Mononuclear cell (primary cell): Measurements from ENCODE around the gene AGAP1. TPM values are rescaled to one million over a fixed set of nuclear protein-coding genes. Genes with fewer than 3 reads are reported as not detected.

Source experiments
- H3K27me3 ChIP-seq: 2 replicates; pipeline ENCODE4 v1.6.0; 2011; ENCODE audit warnings: low read length, control low read depth; ENCODE audit not compliant: insufficient read depth
- H3K4me1 ChIP-seq: 2 replicates; pipeline ENCODE4 v1.5.1; 2011; ENCODE audit warnings: mild to moderate bottlenecking, low read length, control low read depth; ENCODE audit not compliant: insufficient read depth
- H3K4me3 ChIP-seq: 2 replicates; pipeline ENCODE4 v1.5.1; 2011; ENCODE audit warnings: mild to moderate bottlenecking, low read length, moderate library complexity
- H3K9me3 ChIP-seq: 2 replicates; pipeline ENCODE4 v1.5.1; 2011; ENCODE audit warnings: low read depth, mild to moderate bottlenecking, control low read depth, low read length
- total RNA-seq: library from RNA; depleted of rRNA; stranded (reverse); fragments of >200 nt; gene quantifications from one replicate; pipeline ENCODE4 v1.2.3, GENCODE V29; 2012

The AGAP1 gene
- total RNA-seq, 1 donor: 2.7 TPM

DNA sequence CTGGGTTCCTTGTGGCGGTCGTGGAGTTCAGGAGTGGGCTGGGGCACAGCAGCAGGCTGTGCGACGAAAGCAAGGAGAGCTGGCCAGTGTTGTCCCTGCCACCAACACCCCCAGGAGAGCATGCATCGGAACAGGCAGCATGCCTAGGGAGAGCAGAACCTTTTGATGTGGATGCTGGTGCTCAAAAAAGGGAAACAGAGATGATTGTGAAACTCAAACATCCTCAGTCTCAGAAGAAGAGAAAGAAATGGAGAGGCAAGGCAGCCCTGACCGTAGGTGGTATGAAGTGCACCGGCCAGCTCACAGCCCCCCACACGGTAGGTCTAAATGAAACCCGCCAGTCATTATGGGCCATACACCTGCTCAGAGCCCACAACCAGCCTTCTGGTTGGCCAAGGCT, 420.9 kb downstream of the AGAP1 start:
- Histone ChIP-seq H3K4me3 (no peak overlapping the region), H3K9me3 (no peaks in the 10 kb centered on the region), H3K27me3 (no peaks in the 10 kb centered on the region), H3K4me1 (no peaks in the 10 kb centered on the region)

DNA sequence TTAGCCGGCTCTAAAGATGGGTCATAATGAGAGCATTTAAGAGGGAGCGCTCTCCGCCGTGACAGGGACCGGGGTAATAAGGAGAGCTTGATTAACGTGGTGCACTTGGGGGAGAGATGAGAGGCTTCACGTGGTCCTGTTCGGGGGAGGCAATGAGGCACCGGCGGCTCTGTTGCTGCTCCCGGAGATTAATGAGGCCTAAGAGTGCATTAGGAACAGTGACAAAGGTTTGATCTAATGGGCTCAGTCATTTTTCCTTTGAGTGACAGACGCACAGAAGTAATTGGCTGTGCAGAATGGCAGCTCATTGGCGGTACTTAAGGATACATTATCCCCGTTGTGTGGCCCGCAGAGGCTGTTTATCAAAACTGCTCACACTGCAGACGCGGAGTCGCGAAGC, 423.7 kb downstream of the AGAP1 start:
- Histone ChIP-seq H3K27me3 (no peaks in the 10 kb centered on the region), H3K4me3 (no peak overlapping the region), H3K9me3 (no peaks in the 10 kb centered on the region), H3K4me1 (no peaks in the 10 kb centered on the region)

DNA sequence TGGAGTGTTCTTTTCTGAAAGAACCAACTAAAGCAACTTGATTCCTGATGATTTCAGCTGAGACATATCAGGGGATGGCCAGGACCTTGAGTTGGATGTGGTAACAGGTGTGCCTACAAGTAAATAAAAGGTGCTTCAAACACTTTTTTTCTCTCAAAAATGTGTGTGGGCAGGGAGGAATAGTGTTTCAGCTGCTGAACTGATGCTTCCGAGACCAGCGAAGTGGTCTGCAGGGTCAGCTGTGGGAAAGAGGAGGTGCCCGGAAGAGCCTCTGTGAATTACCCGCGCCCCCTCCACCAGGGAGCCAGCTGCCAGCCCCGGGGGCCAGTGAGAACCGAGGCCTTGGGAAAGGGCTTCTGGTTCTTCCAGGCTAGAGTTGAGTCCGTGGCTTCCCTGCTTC, 425.0 kb downstream of the AGAP1 start:
- no peaks in the 10 kb centered on the region for H3K9me3 ChIP-seq
- H3K4me1 ChIP-seq: no peaks in the 10 kb centered on the region
- H3K4me3 ChIP-seq: no peak overlapping the region
- no peaks in the 10 kb centered on the region for H3K27me3 ChIP-seq

DNA sequence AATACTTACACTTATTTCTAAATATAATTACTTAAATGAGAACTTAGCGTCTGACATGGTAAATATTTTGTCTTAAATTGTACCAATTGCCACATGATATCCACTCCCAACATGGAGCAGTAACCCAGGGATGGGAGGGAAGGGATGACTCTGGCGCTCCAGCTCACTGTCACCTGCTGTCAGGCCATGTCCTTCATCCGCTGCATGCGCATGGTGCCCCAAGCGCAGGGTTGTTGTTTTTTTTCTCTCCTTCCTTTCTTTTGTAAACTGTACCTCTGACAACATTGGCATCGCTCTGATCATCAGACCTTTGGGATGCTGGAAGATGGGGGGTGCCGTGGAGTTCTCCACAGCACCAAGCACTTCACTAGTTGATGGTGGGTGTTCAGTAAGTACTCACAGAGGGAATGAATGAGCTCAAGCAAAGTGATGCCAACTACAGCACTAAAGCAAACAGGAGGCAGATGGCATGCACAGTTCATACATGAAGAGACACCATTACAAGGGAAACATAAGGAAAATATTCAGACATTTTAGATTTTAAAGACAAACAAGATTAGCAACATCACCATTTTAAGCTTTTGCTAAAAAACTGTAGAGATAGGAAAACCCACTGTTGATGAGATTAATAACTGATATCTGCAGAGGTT, 426.5 kb downstream of the AGAP1 start:
- no peaks in the 10 kb centered on the region for H3K9me3 ChIP-seq
- H3K4me3 ChIP-seq: no peak overlapping the region
- H3K4me1 ChIP-seq: no peaks in the 10 kb centered on the region
- no peaks in the 10 kb centered on the region for H3K27me3 ChIP-seq

DNA sequence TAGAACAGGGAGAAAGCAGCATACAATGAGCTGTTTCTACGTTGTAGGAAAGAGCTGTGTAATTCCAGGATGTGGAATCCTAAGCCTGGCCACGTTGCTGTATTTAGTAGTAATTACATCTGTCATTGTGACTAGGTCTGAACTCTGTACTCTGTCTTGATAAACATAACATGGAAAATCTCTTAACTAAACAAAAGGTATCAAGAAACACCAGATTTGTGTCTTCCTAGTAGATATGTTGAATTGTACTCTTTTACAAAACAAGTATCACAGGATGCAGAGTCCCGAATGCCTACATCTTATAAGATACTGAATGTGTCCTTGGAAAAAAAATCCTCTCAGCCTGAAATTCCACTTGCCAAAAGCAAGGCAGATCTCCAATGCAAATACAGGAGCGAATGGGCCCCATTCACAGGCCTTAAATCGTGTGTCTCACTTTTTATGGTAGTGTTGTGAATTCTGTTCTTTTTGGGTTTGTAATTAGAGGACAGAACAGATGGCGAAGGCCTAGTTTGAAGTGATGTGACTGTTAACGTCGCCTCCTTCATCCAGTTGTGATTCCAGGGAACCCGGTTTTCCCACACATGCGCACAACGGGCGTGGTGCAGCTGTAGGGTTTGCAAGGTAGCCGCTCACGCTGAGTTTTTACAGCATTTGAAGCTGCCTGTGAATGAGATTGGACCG, 427.8 kb downstream of the AGAP1 start:
- Histone ChIP-seq H3K4me1 (no peaks in the 10 kb centered on the region), H3K27me3 (no peaks in the 10 kb centered on the region), H3K4me3 (no peak overlapping the region), H3K9me3 (no peaks in the 10 kb centered on the region)

DNA sequence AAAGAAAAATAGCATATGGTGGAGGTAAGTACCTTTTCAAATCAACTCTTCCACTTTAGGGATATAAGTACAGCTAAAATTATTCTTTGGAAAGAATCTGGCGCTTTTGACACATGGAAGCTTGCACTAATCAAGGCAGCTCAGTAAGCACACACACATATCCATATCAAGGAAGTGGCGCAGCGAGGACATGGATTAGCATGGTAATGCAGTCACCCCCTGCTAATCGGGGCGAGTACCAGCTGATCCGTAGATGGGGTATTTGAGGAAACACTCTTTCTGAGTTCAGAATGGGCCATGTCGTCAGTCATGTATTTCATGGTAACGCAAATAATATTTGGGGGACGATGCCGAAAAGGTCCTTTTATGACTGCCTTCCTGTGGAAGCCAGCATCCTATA, 429.0 kb downstream of the AGAP1 start:
- H3K27me3 ChIP-seq: no peaks in the 10 kb centered on the region
- no peaks in the 10 kb centered on the region for H3K4me1 ChIP-seq
- H3K4me3 ChIP-seq: no peak overlapping the region
- H3K9me3 ChIP-seq: no peaks in the 10 kb centered on the region

DNA sequence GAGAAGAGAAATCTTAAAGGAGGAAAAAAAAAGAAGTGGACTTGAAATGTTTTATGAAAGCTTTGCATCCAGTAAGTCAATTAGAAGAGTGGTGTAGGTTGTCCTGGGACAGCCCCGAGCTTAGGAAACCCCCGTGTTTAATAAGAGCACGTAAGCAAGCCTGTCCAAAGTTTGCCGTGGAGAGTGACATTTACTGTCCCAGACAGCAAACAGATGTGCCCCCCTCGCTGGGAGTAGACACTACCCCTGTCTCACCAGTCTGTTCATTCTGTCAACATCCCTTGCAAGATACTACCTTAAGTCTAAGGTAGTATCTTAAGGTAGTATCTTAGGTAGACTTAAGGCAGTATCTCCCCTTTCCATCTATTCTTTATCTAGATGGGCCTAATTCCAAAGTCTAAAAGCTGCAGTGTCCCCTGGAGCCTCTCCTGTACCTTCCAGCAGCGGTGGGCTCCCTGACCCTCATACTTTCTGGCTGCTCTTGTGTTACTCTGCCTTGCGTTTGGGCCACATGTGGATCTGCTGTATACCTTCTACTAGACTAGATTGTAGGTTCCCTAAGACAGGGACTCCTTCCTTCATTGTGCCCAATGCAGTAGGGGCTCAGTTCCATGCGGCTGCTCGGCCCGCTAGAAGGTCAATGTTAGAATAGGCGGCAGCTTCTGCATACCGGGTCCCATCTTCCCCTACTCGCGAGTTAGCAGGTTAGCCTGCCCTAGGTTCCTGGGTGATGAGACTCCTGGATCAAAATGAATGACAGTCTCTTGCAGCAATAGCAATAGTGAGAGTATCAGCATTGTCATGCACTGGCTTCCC, 430.2 kb downstream of the AGAP1 start:
- Histone ChIP-seq H3K4me3 (no peak overlapping the region), H3K4me1 (no peaks in the 10 kb centered on the region), H3K9me3 (no peaks in the 10 kb centered on the region), H3K27me3 (no peaks in the 10 kb centered on the region)

DNA sequence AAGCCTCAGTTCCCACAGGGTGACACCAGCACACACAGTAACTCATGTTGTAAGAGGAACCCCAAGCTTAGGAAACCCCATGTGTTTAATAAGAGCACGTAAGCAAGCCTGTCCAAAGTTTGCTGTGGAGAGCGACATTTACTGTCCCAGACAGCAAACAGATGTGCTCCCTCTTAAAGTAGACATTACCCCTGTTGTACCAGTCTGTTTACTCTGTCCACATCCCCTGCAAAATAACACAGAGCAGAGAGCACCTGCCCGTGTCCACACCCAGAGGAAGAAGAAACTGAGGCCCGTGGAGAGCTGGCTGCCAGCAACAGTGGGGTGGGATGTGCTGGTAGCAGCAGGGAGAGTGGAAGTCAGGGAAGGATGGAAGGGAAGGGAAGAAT, 430.8 kb downstream of the AGAP1 start:
- H3K4me3 ChIP-seq: no peak overlapping the region
- H3K4me1 ChIP-seq: no peaks in the 10 kb centered on the region
- no peaks in the 10 kb centered on the region for H3K9me3 ChIP-seq
- no peaks in the 10 kb centered on the region for H3K27me3 ChIP-seq

DNA sequence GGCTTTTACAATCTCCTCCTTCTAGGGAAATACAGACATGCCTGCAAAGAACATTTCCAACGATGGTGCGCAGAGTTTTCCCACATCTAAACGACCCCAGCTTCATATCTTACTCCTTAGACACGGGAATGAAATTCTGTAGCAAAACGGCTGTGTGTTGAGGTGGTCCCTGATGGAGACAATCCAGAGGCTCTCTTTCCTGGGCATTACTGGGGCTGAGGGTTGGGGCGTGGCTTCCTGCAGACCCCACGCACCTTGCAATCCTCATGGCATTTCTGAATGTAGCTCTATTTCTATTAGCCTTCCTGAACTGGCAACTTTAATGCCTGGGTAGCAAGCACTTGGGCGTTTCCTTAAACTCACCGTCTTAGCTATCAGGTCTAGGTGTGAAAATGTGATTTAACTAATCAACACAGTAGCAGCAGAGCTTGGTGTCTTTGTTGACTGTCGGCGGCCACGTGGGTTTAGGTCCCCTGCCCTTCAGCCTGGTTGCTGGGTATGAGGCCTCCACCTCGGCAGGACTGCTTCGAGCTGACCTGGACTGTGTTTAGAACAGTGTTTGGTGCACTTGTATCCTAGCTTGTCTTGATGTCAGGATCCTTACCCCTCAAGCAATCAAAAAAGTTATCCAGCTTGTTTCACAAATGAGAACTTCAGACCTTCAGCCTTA, 431.5 kb downstream of the AGAP1 start:
- Histone ChIP-seq H3K4me1 (no peaks in the 10 kb centered on the region), H3K27me3 (no peaks in the 10 kb centered on the region), H3K9me3 (no peaks in the 10 kb centered on the region), H3K4me3 (no peak overlapping the region)

DNA sequence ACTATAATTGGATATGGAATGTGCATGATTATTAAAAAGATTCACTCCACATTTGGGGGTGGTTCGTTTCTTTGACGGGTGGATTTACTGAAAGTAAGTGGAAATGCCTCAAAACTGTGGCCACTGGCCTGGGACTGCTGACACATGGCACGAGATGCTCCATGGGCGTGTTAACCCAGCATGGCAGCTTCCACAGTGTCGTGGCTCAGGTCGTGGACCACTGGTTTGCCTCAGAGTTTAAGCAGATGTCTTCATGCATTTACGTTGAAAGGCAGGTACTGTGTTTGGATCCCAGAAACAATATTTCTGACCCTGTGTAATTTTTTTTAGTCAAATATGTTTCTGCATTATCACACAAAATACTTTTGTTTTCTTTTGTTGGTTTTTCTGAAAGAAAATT, 432.4 kb downstream of the AGAP1 start:
- Histone ChIP-seq H3K4me1 (no peaks in the 10 kb centered on the region), H3K9me3 (no peaks in the 10 kb centered on the region), H3K4me3 (no peak overlapping the region), H3K27me3 (no peaks in the 10 kb centered on the region)

DNA sequence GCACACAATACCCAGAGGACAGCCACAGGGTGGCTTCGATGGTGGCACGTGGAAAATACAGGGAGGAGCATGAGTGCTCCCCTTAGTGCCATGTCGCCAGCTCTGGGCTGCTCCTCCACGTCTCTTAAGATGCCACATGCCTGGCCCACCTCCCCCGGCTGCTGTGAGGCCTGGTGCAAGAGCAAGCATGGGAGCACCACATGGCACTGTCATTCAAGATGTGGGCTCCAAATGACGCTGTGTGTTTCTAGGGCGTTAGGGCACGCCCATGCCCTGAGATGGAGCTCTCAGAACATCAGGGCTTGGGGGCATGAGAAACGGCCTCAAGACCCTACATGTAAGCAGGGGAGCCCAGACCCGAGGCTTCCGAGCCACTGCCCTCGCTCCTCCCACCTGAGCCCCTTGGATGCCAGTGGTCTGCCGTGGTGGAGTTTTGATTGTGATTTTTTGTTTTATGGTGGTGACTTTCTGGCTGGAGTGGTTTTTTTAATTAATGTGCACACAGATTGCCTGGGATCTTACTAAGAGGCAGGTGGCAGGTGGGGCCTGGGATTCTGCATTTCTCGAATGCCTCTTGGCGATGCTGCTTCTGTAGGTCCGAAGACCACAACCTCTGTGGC, 435.0 kb downstream of the AGAP1 start:
- H3K4me3 ChIP-seq: no peak overlapping the region
- H3K4me1 ChIP-seq: no peaks in the 10 kb centered on the region
- no peaks in the 10 kb centered on the region for H3K27me3 ChIP-seq
- H3K9me3 ChIP-seq: no peaks in the 10 kb centered on the region

DNA sequence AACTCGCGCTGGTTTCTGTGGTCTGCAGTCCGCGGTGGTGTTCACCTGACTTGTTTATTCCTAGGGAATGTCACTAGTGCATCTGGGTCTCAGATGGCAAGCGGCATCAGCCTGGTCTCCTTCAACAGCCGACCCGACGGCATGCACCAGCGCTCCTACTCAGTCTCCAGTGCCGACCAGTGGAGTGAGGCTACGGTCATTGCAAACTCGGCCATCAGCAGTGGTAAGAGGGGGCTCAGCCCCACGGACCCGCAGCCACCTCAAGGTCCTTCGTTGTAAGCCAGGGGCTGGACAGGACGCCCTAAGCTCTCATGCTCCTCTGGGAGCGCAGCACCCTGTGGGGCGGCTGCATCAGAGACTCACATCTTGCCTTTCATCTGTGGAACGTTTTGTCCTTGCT, 436.9 kb downstream of the AGAP1 start:
- no peaks in the 10 kb centered on the region for H3K9me3 ChIP-seq
- H3K27me3 ChIP-seq: no peaks in the 10 kb centered on the region
- no peaks in the 10 kb centered on the region for H3K4me1 ChIP-seq
- H3K4me3 ChIP-seq: no peak overlapping the region

DNA sequence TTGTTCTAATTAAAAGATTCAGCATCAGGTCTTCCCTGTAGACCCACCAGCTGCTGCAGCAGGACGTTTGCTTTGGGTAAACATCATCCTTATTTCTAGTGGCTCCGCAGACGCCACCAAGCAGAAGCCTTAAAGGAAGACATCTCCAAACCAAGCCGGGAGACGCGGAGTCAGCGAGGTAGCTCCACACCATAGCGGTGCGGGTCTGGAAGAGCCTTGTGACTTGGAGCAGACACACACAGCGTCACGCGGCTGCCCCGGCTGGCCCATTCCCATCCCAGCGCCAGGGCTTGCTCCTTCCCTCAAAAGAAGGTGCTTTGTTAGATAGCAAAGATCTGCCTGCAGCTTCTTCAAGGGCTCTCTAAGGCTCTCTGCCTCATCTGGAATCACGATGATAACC, 437.8 kb downstream of the AGAP1 start:
- H3K27me3 ChIP-seq: no peaks in the 10 kb centered on the region
- H3K9me3 ChIP-seq: no peaks in the 10 kb centered on the region
- no peak overlapping the region for H3K4me3 ChIP-seq
- H3K4me1 ChIP-seq: no peaks in the 10 kb centered on the region

DNA sequence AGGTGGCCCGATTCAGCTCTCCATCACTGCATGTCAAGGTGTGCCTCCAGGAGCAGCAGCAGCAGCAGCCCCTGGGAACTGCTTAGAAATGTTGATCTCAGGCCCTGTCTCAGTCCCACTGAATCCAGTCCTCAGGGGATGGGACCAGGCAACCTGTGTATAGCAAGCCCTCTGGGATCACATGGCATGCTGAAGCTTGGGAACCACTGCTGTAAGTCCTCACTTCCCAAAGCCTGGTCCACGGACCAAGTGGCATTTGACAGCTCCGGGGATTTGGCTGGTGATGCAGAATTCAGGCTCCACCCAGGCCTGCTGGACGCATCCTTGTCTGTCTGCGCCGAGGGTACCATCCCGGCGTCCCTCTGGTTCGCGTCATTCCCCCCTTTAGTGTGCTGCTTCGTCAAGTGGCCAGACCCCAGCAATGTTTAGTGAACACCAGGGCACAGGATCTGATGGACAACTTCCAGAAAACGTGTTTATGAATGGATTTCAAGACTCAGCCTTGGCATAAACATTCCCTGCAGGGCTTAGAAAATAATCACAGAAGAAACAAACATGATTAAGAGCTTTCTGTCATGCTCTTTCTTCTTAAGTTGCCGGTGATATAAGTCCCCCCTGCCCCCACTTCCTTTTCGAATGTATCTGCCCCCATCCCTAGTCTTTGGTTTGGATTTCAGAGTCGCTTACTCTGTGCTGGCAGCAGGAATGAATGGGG, 440.4 kb downstream of the AGAP1 start:
- Histone ChIP-seq H3K27me3 (no peaks in the 10 kb centered on the region), H3K4me3 (no peak overlapping the region), H3K9me3 (no peaks in the 10 kb centered on the region)

More for the DNA sequence above, 440.4 kb downstream of the AGAP1 start:
- no peaks in the 10 kb centered on the region for H3K4me1 ChIP-seq
